GM10248 (cell line): ENCODE data around the gene KRTAP6-1.

Experiments
- CTCF ChIA-PET: fragments of 300-600 bp; sonication (Branson Sonifier 250); formaldehyde crosslinking; extraction: SDS; loops from one replicate; lab custom pipeline; 2021; ENCODE audit warnings: antibody characterized with exemption; lab: Yijun Ruan, JAX
- POLR2A ChIA-PET: fragments of 350-650 bp; sonication (Branson Sonifier 250); formaldehyde crosslinking; extraction: SDS; loops from one replicate; lab custom pipeline; 2020; ENCODE audit warnings: antibody characterized with exemption; lab: Yijun Ruan, JAX
- DNase-seq: peaks from one replicate; pipeline ENCODE4 v3.0.0; 2012; ENCODE audit errors: extremely low spot score
- CTCF ChIP-seq: IDR thresholded peaks from 2 replicates; pipeline ENCODE4 v1.5.1; 2012; ENCODE audit warnings: mild to moderate bottlenecking, low read depth; ENCODE audit errors: extremely low read depth, missing control alignments, control extremely low read depth

Gene KRTAP6-1

GRCh38 chr21:30590297-30590696 is 23.4 kb downstream of the KRTAP6-1 start, which contains the start of gene KRTAP22-2:
Gene KRTAP22-2 (minus strand): TSS chr21:30590397.
- DNase-seq, result no peak
- POLR2A ChIA-PET, result no interaction called here
- no peak for TF ChIP-seq CTCF
- CTCF ChIA-PET, result no interaction called here

GRCh38 chr21:30582870-30583269 is 30.9 kb downstream of the KRTAP6-1 start:
- no peak for DNase-seq
- TF ChIP-seq CTCF, result no peak
- CTCF ChIA-PET, result no interaction called here
- POLR2A ChIA-PET, result no interaction called here

GRCh38 chr21:30580132-30580531 is 33.6 kb downstream of the KRTAP6-1 start:
- TF ChIP-seq CTCF, result no peak
- DNase-seq, result no peak
- ChIA-PET CTCF (no interaction called here), POLR2A (no interaction called here)

- POLR2A ChIA-PET, result no interaction called here
- CTCF ChIA-PET, result no interaction called here
- TF ChIP-seq CTCF, result no peak
- no peak for DNase-seq
Observed at GRCh38 chr21:30579346-30579745, 34.4 kb downstream of the KRTAP6-1 start.

- no peak for DNase-seq
- CTCF ChIA-PET, result interaction anchor here (1.5 kb wide), 1 partner anchor 9 kb away, joined by 3 read pairs; no protein-coding TSS in a partner anchor
- POLR2A ChIA-PET, result no interaction called here
Observed at GRCh38 chr21:30577766-30578165, 36.0 kb downstream of the KRTAP6-1 start.

GRCh38 chr21:30567617-30568016 is 46.1 kb downstream of the KRTAP6-1 start:
- no peak for DNase-seq
- ChIA-PET CTCF (no interaction called here), POLR2A (no interaction called here)
- no peak for TF ChIP-seq CTCF

More at GRCh38 chr21:30577766-30578165, 36.0 kb downstream of the KRTAP6-1 start:
- no peak for TF ChIP-seq CTCF
